Thyroid gland (tissue), 4 donors: ENCODE results near the gene EXOC4. TPM values are rescaled to one million over a fixed set of nuclear protein-coding genes. Genes with fewer than 3 reads are reported as not detected.

Experiments
- DNase-seq, 2 donors: peaks; one replicate each; pipeline ENCODE4 v3.0.0-alpha.2; 2019
- H3K27ac ChIP-seq, 3 donors: fragments of 200-600 bp; sonication (generic); 1 replicate in 2 of 3; 2 replicates in 1 of 3; pipeline ENCODE4 v1.5.1; 2016 to 2019; ENCODE audit warnings: mild to moderate bottlenecking in 1 of 3, moderate library complexity in 1 of 3
- H3K27me3 ChIP-seq: fragments of 200-600 bp; sonication (generic); one replicate; pipeline ENCODE4 v1.5.1; 2019
- H3K36me3 ChIP-seq, 2 donors: fragments of 200-600 bp; sonication (generic); one replicate each; pipeline ENCODE4 v1.5.1; 2016 to 2019
- H3K4me1 ChIP-seq, 2 donors: fragments of 200-600 bp; sonication (generic); one replicate each; pipeline ENCODE4 v1.5.1; 2017 to 2019
- H3K4me3 ChIP-seq, 3 donors: fragments of 200-600 bp; sonication (generic); replicated peaks in 1 of 3; 1 replicate in 2 of 3; 2 replicates in 1 of 3; pipeline ENCODE4 v1.5.1; 2016; ENCODE audit warnings: mild to moderate bottlenecking in 1 of 3
- H3K9me3 ChIP-seq: fragments of 200-600 bp; sonication (generic); one replicate; pipeline ENCODE4 v1.5.1; 2017
- CTCF ChIP-seq, 6 experiments: fragments of 200-600 bp in 3 of 6; fragments of 450-650 bp in 3 of 6; sonication (generic) in 3 of 6; IDR thresholded peaks; one replicate each; pipeline ENCODE4 v1.5.1; 2016 to 2019; ENCODE audit warnings: antibody characterized with exemption in 6 of 6, mild to moderate bottlenecking in 2 of 6, inconsistent platforms in 1 of 6, moderate library complexity in 1 of 6
- POLR2A ChIP-seq, 2 donors: fragments of 450-650 bp; IDR thresholded peaks; one replicate each; pipeline ENCODE4 v1.6.1; 2017; ENCODE audit warnings: antibody characterized with exemption in 2 of 2, mild to moderate bottlenecking in 2 of 2, moderate library complexity in 1 of 2
- WGBS, 2 donors: methylation state at CpG; one replicate each; pipeline ENCODE4 v1.1.5; 2017; 5-methylcytosine and 5-hydroxymethylcytosine counted together
- intact Hi-C: fragments of 100-400 bp; cut with DNase I; formaldehyde crosslinking; loops from one replicate; pipeline ENCODE4 v1.15.1; 2023
- total RNA-seq, 4 donors: library from RNA; depleted of rRNA; stranded (reverse); fragments of >200 nt; gene quantifications; one replicate each; pipeline ENCODE4 v1.2.3, GENCODE V29; 2016

Gene EXOC4
- total RNA-seq, 4 donors from 2014 or later, result 74.0 to 116 (median 107) TPM

GRCh38 chr7:133429371-133429770 lies 176.5 kb downstream of the EXOC4 start:
- intact Hi-C loops, result no loop called here
- no peak for TF ChIP-seq POLR2A (IDR thresholded peaks at IDR 0.05)
- no peak for TF ChIP-seq CTCF (IDR thresholded peaks at IDR 0.05)
- no peak overlapping the region for H3K27ac ChIP-seq
- WGBS, 2 donors, result 97 to 98% methylated on average over 3 of the region's 3 CpGs
- H3K4me3 ChIP-seq, result no peak overlapping the region
- no peaks in the 10 kb centered on the region for H3K9me3 ChIP-seq
- H3K27me3 ChIP-seq, result no peaks in the 10 kb centered on the region
- DNase-seq, result no peak
- H3K4me1 ChIP-seq, result no peaks in the 10 kb centered on the region
- H3K36me3 ChIP-seq, result no peaks in the 10 kb centered on the region

- intact Hi-C loops, result no loop called here
- no peak for TF ChIP-seq CTCF (IDR thresholded peaks at IDR 0.05)
- no peak for TF ChIP-seq POLR2A (IDR thresholded peaks at IDR 0.05)
- H3K27ac ChIP-seq, result no peak overlapping the region
- WGBS, 2 donors, result 88 to 89% methylated on average over 1 of the region's 1 CpG
- no peaks in the 10 kb centered on the region for H3K27me3 ChIP-seq
- DNase-seq, result no peak
- H3K4me1 ChIP-seq, result peaks cover 0 to 10% of the 10 kb centered on the region in 2 donors
- no peak overlapping the region for H3K4me3 ChIP-seq
- no peaks in the 10 kb centered on the region for H3K36me3 ChIP-seq
- H3K9me3 ChIP-seq, result no peaks in the 10 kb centered on the region
Measured at GRCh38 chr7:133431134-133431724, 178.4 kb downstream of the EXOC4 start.

GRCh38 chr7:133433165-133433812 lies 180.4 kb downstream of the EXOC4 start:
- intact Hi-C loops, result no loop called here
- no peak overlapping the region for H3K4me3 ChIP-seq
- 96 to 97% methylated on average over 4 of the region's 4 CpGs for WGBS, 2 donors

GRCh38 chr7:133434246-133434865 lies 181.5 kb downstream of the EXOC4 start:
- Histone ChIP-seq H3K27me3 (no peaks in the 10 kb centered on the region), H3K27ac (no peak overlapping the region), H3K9me3 (no peaks in the 10 kb centered on the region), H3K4me3 (no peak overlapping the region), H3K4me1 (peaks cover 0 to 13% of the 10 kb centered on the region in 2 donors), H3K36me3 (no peaks in the 10 kb centered on the region)
- intact Hi-C loops, result no loop called here
- TF ChIP-seq CTCF (IDR thresholded peaks at IDR 0.05) (peak in 5 of 6 experiments; percentile 12 to 46 (median 41)), POLR2A (IDR thresholded peaks at IDR 0.05) (no peak)
- 52 to 55% methylated on average over 3 of the region's 3 CpGs for WGBS, 2 donors
- DNase-seq, result no peak

More at GRCh38 chr7:133433165-133433812, 180.4 kb downstream of the EXOC4 start:
- no peaks in the 10 kb centered on the region for H3K27me3 ChIP-seq
- TF ChIP-seq CTCF (IDR thresholded peaks at IDR 0.05) (no peak), POLR2A (IDR thresholded peaks at IDR 0.05) (no peak)
- no peaks in the 10 kb centered on the region for H3K9me3 ChIP-seq
- DNase-seq, result no peak
- no peak overlapping the region for H3K27ac ChIP-seq
- no peaks in the 10 kb centered on the region for H3K36me3 ChIP-seq
- peaks cover 0 to 13% of the 10 kb centered on the region in 2 donors for H3K4me1 ChIP-seq

- Histone ChIP-seq H3K27me3 (no peaks in the 10 kb centered on the region), H3K9me3 (no peaks in the 10 kb centered on the region), H3K4me3 (no peak overlapping the region), H3K36me3 (no peaks in the 10 kb centered on the region), H3K27ac (no peak overlapping the region), H3K4me1 (peaks cover 0 to 13% of the 10 kb centered on the region in 2 donors)
- WGBS, 2 donors, result 29 to 35% methylated on average over 3 of the region's 3 CpGs
- DNase-seq, result peak; percentile 2 to 9
- TF ChIP-seq POLR2A (IDR thresholded peaks at IDR 0.05) (no peak), CTCF (IDR thresholded peaks at IDR 0.05) (no peak)
- intact Hi-C loops, result no loop called here
Measured at GRCh38 chr7:133436014-133436428, 183.1 kb downstream of the EXOC4 start.
